Gastroesophageal sphincter (tissue), 4 donors: ENCODE data around the gene PLCL1. TPM values are rescaled to one million over a fixed set of nuclear protein-coding genes. Genes with fewer than 3 reads are reported as not detected.

Experiments used
- ATAC-seq: fragments of 150-250 bp; one replicate; pipeline ENCODE4 v1.9.1; 2016; ENCODE audit warnings: mild to moderate bottlenecking, moderate library complexity
- H3K27ac ChIP-seq, 4 donors: fragments of 200-600 bp; sonication (generic) in 3 of 4; 1 replicate in 3 of 4; 2 replicates in 1 of 4; pipeline ENCODE4 v1.5.1; 2016 to 2019
- H3K27me3 ChIP-seq: fragments of 200-600 bp; sonication (generic); one replicate; pipeline ENCODE4 v1.5.1; 2019
- H3K36me3 ChIP-seq, 2 donors: fragments of 200-600 bp; sonication (generic); one replicate each; pipeline ENCODE4 v1.5.1; 2019; ENCODE audit warnings: control low read depth in 1 of 2
- H3K4me1 ChIP-seq, 3 donors: fragments of 200-600 bp; sonication (generic); 1 replicate in 2 of 3; 2 replicates in 1 of 3; pipeline ENCODE4 v1.5.1; 2016 to 2019; ENCODE audit warnings: control low read depth in 2 of 3
- H3K4me3 ChIP-seq, 2 donors: fragments of 200-600 bp; sonication (generic); one replicate each; pipeline ENCODE4 v1.5.1; 2019; ENCODE audit warnings: mild to moderate bottlenecking in 1 of 2, moderate library complexity in 1 of 2
- H3K9me3 ChIP-seq, 3 donors: fragments of 200-600 bp; sonication (generic); one replicate each; pipeline ENCODE4 v1.5.1; 2017 to 2019; ENCODE audit warnings: control low read depth in 2 of 3
- CTCF ChIP-seq, 4 experiments: fragments of 200-600 bp in 2 of 4; fragments of 450-650 bp in 2 of 4; sonication (generic) in 1 of 4; IDR thresholded peaks; one replicate each; pipeline ENCODE4 v1.5.1; 2017 to 2019; ENCODE audit warnings: antibody characterized with exemption in 4 of 4, mild to moderate bottlenecking in 2 of 4, moderate library complexity in 2 of 4
- EP300 ChIP-seq: sonication (generic); formaldehyde crosslinking; IDR thresholded peaks from one replicate; pipeline ENCODE4 v1.6.1; 2017; ENCODE audit warnings: antibody characterized with exemption, mild to moderate bottlenecking
- POLR2A ChIP-seq, 2 donors: fragments of 450-650 bp; IDR thresholded peaks; one replicate each; pipeline ENCODE4 v1.6.1; 2017; ENCODE audit warnings: antibody characterized with exemption in 2 of 2, mild to moderate bottlenecking in 2 of 2, moderate library complexity in 1 of 2
- POLR2AphosphoS5 ChIP-seq: sonication (generic); formaldehyde crosslinking; IDR thresholded peaks from one replicate; pipeline ENCODE4 v1.6.1; 2017; ENCODE audit warnings: antibody characterized with exemption
- WGBS, 2 donors: methylation state at CpG; one replicate each; pipeline ENCODE4 v1.1.5; 2018; ENCODE audit warnings: low coverage in 1 of 2; 5-methylcytosine and 5-hydroxymethylcytosine counted together
- total RNA-seq, 4 donors: library from RNA; depleted of rRNA; stranded (reverse); fragments of >200 nt; gene quantifications; one replicate each; pipeline ENCODE4 v1.1.0, GENCODE V29; 2016

PLCL1 gene
- total RNA-seq, 4 donors from 2014 or later = 23.4 to 89.2 (median 47.4) TPM

GRCh38 chr2:197805715-197806633 is 1.6 kb downstream of the PLCL1 start:
- Histone ChIP-seq H3K4me3 (peak overlapping the region; percentile 93 to 97), H3K9me3 (no peaks in the 10 kb centered on the region), H3K27me3 (no peaks in the 10 kb centered on the region), H3K4me1 (peaks cover 0 to 66% (median 11%) of the 10 kb centered on the region in 3 donors), H3K36me3 (no peaks in the 10 kb centered on the region), H3K27ac (peak overlapping the region in 3 of 4 donors; percentile 89 to 93 (median 91))
- WGBS, 2 donors = 21 to 24% methylated on average over 8 to 11 of the region's 11 CpGs
- ATAC-seq = no peak
- no peak for TF ChIP-seq EP300
- no peak for TF ChIP-seq POLR2A (IDR thresholded peaks at IDR 0.05)
- TF ChIP-seq POLR2AphosphoS5 = no peak
- no peak for TF ChIP-seq CTCF (IDR thresholded peaks at IDR 0.05)

- ATAC-seq = no peak
- TF ChIP-seq POLR2A (IDR thresholded peaks at IDR 0.05) (no peak), CTCF (IDR thresholded peaks at IDR 0.05) (no peak), POLR2AphosphoS5 (no peak), EP300 (no peak)
- Histone ChIP-seq H3K4me3 (peak overlapping the region in 1 of 2 donors; percentile 93), H3K27ac (peak overlapping the region in 3 of 4 donors; percentile 28 to 52 (median 39)), H3K4me1 (peaks cover 0 to 51% (median 5%) of the 10 kb centered on the region in 3 donors), H3K9me3 (no peaks in the 10 kb centered on the region), H3K36me3 (no peaks in the 10 kb centered on the region), H3K27me3 (no peaks in the 10 kb centered on the region)
- WGBS, 2 donors = 69 to 72% methylated on average over 5 of the region's 5 CpGs
These were observed 4.7 kb downstream of the PLCL1 start for GRCh38 chr2:197809064-197809463.

- WGBS, 2 donors = 89 to 92% methylated on average over 3 of the region's 3 CpGs
These were observed 5.6 kb downstream of the PLCL1 start for GRCh38 chr2:197810016-197810415.

GRCh38 chr2:197810491-197810890 is 6.1 kb downstream of the PLCL1 start:
- no peak for TF ChIP-seq EP300
- TF ChIP-seq POLR2AphosphoS5 = no peak
- TF ChIP-seq CTCF (IDR thresholded peaks at IDR 0.05) = no peak
- no peak for TF ChIP-seq POLR2A (IDR thresholded peaks at IDR 0.05)
- Histone ChIP-seq H3K27me3 (no peaks in the 10 kb centered on the region), H3K9me3 (no peaks in the 10 kb centered on the region), H3K4me3 (no peak overlapping the region), H3K4me1 (peaks cover 0 to 48% (median 5%) of the 10 kb centered on the region in 3 donors), H3K27ac (no peak overlapping the region), H3K36me3 (no peaks in the 10 kb centered on the region)
- WGBS, 2 donors = 56 to 61% methylated on average over 3 of the region's 3 CpGs
- ATAC-seq = no peak

More at GRCh38 chr2:197810016-197810415, 5.6 kb downstream of the PLCL1 start:
- peaks cover 0 to 49% (median 5%) of the 10 kb centered on the region in 3 donors for H3K4me1 ChIP-seq
- H3K36me3 ChIP-seq = no peaks in the 10 kb centered on the region
- H3K27ac ChIP-seq = no peak overlapping the region
- no peaks in the 10 kb centered on the region for H3K27me3 ChIP-seq
- no peak overlapping the region for H3K4me3 ChIP-seq
- TF ChIP-seq POLR2A (IDR thresholded peaks at IDR 0.05) (no peak), EP300 (no peak), CTCF (IDR thresholded peaks at IDR 0.05) (no peak), POLR2AphosphoS5 (no peak)
- no peak for ATAC-seq
- no peaks in the 10 kb centered on the region for H3K9me3 ChIP-seq
